Islet precursor cell (in vitro differentiated cells): ENCODE data around the gene PRR14L.
"Not testable (repeated sequence)": the region's sequence is repeated elsewhere in the genome, so short reads cannot be mapped to it uniquely, and the experiment has no call there.

Source experiments
- DNase-seq: peaks from one replicate; pipeline ENCODE4 v3.0.0-alpha.2; 2018

PRR14L gene

GRCh38 chr22:31749636-31750364 is at the start of gene PRR14L:
Gene PRR14L, minus strand, starts transcription at chr22:31750132. Its CDS starts 11,272 bp downstream, at chr22:31738860.
- DNase-seq, result peak; percentile 98

GRCh38 chr22:31799358-31799757 is 49.4 kb upstream of the PRR14L start:
- not testable (repeated sequence) for DNase-seq

- no peak for DNase-seq
These were observed 40.3 kb upstream of the PRR14L start for GRCh38 chr22:31790240-31790639.

- DNase-seq, result no peak
These were observed 39.9 kb upstream of the PRR14L start for GRCh38 chr22:31789803-31790202.

- no peak for DNase-seq
These were observed 26.3 kb upstream of the PRR14L start for GRCh38 chr22:31776231-31776630.

- DNase-seq, result no peak
These were observed 23.5 kb upstream of the PRR14L start for GRCh38 chr22:31773416-31773815.

- no peak for DNase-seq
These were observed 18.6 kb upstream of the PRR14L start for GRCh38 chr22:31768422-31769059.

- no peak for DNase-seq
These were observed 14.9 kb upstream of the PRR14L start for GRCh38 chr22:31764785-31765184.

GRCh38 chr22:31758860-31759259 is 8.9 kb upstream of the PRR14L start:
- not testable (repeated sequence) for DNase-seq

GRCh38 chr22:31757265-31757664 is 7.3 kb upstream of the PRR14L start:
- no peak for DNase-seq

GRCh38 chr22:31754813-31755212 is 4.9 kb upstream of the PRR14L start:
- no peak for DNase-seq

GRCh38 chr22:31753634-31754501 is 3.9 kb upstream of the PRR14L start, which contains the start of gene DEPDC5:
Gene DEPDC5, plus strand, starts transcription at chr22:31754019. Its CDS starts 903 bp downstream, at chr22:31754922.
- DNase-seq, result peak; percentile 98

- DNase-seq, result peak; percentile 97
These were observed 3.2 kb upstream of the PRR14L start for GRCh38 chr22:31753005-31753633.

GRCh38 chr22:31752096-31752847 is 2.3 kb upstream of the PRR14L start:
- DNase-seq, result no peak

GRCh38 chr22:31750365-31751284 is 693 bp upstream of the PRR14L start:
- no peak for DNase-seq

- no peak for DNase-seq
These were observed 1.4 kb downstream of the PRR14L start for GRCh38 chr22:31748490-31748889.

- no peak for DNase-seq
These were observed 2.5 kb downstream of the PRR14L start for GRCh38 chr22:31747441-31747840.

GRCh38 chr22:31743871-31744270 is 6.1 kb downstream of the PRR14L start:
- DNase-seq, result no peak

GRCh38 chr22:31742682-31743081 is 7.2 kb downstream of the PRR14L start:
- no peak for DNase-seq

GRCh38 chr22:31742115-31742514 is 7.8 kb downstream of the PRR14L start:
- no peak for DNase-seq

GRCh38 chr22:31740314-31740713 is 9.6 kb downstream of the PRR14L start:
- not testable (repeated sequence) for DNase-seq
